ENCODE measurements around the gene TNS4. TPM values are rescaled to one million over a fixed set of nuclear protein-coding genes. Genes with fewer than 3 reads are reported as not detected.

TNS4 gene
- total RNA-seq, 2 experiments from 2014 or later, result 0.22 to 0.97 TPM

DNA sequence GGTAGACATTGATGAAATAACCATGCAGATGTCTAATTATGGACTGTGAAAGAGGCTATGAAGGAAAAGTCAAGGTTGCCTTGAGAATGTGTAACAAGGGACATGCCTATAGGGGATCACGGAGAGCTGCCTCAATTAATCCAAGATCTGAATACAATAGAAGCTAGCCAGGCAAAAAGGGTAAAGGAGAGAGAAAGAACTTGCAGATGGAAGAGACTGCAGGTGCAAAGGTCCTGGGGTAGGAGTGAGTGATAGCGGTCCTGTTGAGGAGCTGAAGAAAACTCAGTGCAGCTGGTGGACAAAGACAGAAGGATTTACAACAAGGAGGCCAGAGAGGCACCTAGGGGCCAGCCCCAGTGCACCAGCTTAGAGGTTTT is 15.9 kb upstream of the TNS4 start:
- Histone ChIP-seq H3K36me3 (ENCODE audit: insufficient read depth, low read length) (no peaks in the 10 kb centered on the region), H3K27ac (ENCODE audit: low read depth, low read length, poor library complexity, severe bottlenecking) (peak overlapping the region; percentile 79), H3K4me3 (ENCODE audit: low read depth, low read length, poor library complexity, severe bottlenecking) (peak overlapping the region; percentile 55), H3K4me1 (ENCODE audit: insufficient read depth, low read length, poor library complexity, severe bottlenecking) (peaks cover 37% of the 10 kb centered on the region), H2AFZ (ENCODE audit: low read length) (no peak overlapping the region; the same call in 1 of the 2 replicates), H3K79me2 (ENCODE audit: insufficient read depth, low read depth, low read length) (no peaks in the 10 kb centered on the region), H3K9me3 (ENCODE audit: low read length) (no peaks in the 10 kb centered on the region), H4K20me1 (ENCODE audit: insufficient read depth, low read length) (no peaks in the 10 kb centered on the region), H3K9me2 (ENCODE audit: insufficient read depth, low read length) (no peaks in the 10 kb centered on the region), H3K4me2 (ENCODE audit: low read length) (peak overlapping the region; percentile 90)
- POLR2A ChIA-PET, result no interaction called here
- TF ChIP-seq CTCF (conservative IDR thresholded peaks at IDR 0.05; ENCODE audit: low read length) (no peak), EZH2phosphoT487 (IDR thresholded peaks at IDR 0.05; ENCODE audit: borderline replicate concordance, low read depth, low read length) (no peak)
- intact Hi-C loops (cut with micrococcal nuclease; ENCODE audit: unreplicated experiment), result no loop called here
- no TSS peak for BruUV-seq (replicated peaks)
- DNase-seq (ENCODE audit: low spot score), result peak; percentile 16
- CTCF ChIA-PET (ENCODE audit: unreplicated experiment), result interaction anchor here (1.0 kb wide), 1 partner anchor 101 kb away, joined by 3 read pairs; no protein-coding TSS in a partner anchor

- TF ChIP-seq EZH2phosphoT487 (IDR thresholded peaks at IDR 0.05; ENCODE audit: borderline replicate concordance, low read depth, low read length) (no peak), CTCF (conservative IDR thresholded peaks at IDR 0.05; ENCODE audit: low read length) (no peak)
- peak overlapping the region; percentile 55 for H3K4me3 ChIP-seq (ENCODE audit: low read depth, low read length, poor library complexity, severe bottlenecking)
- intact Hi-C loops (cut with micrococcal nuclease; ENCODE audit: unreplicated experiment), result no loop called here
- no TSS peak for BruUV-seq (replicated peaks)
- POLR2A ChIA-PET, result no interaction called here
- H3K27ac ChIP-seq (ENCODE audit: low read depth, low read length, poor library complexity, severe bottlenecking), result peak overlapping the region; percentile 79
- no peaks in the 10 kb centered on the region for H3K9me3 ChIP-seq (ENCODE audit: low read length)
- no peaks in the 10 kb centered on the region for H3K79me2 ChIP-seq (ENCODE audit: insufficient read depth, low read depth, low read length)
- H2AFZ ChIP-seq (ENCODE audit: low read length), result no peak overlapping the region; the same call in 1 of the 2 replicates
- H3K9me2 ChIP-seq (ENCODE audit: insufficient read depth, low read length), result no peaks in the 10 kb centered on the region
- no peaks in the 10 kb centered on the region for H3K36me3 ChIP-seq (ENCODE audit: insufficient read depth, low read length)
- peak overlapping the region; percentile 90 for H3K4me2 ChIP-seq (ENCODE audit: low read length)
- CTCF ChIA-PET (ENCODE audit: unreplicated experiment), result interaction anchor here (0.5 to 1.0 kb wide), 2 partner anchors 41 to 101 kb away, joined by 3 to 7 read pairs; no protein-coding TSS in a partner anchor
- peak; percentile 90 for DNase-seq (ENCODE audit: low spot score)
- H3K4me1 ChIP-seq (ENCODE audit: insufficient read depth, low read length, poor library complexity, severe bottlenecking), result peaks cover 37% of the 10 kb centered on the region
- H4K20me1 ChIP-seq (ENCODE audit: insufficient read depth, low read length), result no peaks in the 10 kb centered on the region
Observed at GRCh38 chr17:40516581-40517285, 15.3 kb upstream of the TNS4 start.

GRCh38 chr17:40515491-40516041 is 14.1 kb upstream of the TNS4 start:
- H3K4me2 ChIP-seq (ENCODE audit: low read length), result peak overlapping the region; percentile 90
- no peak overlapping the region for H2AFZ ChIP-seq (ENCODE audit: low read length)
- ChIA-PET POLR2A (interaction anchor here (0.6 kb wide), 1 partner anchor 38 kb away, joined by 3 read pairs; no protein-coding TSS in a partner anchor), CTCF (ENCODE audit: unreplicated experiment) (no interaction called here)
- TF ChIP-seq CTCF (conservative IDR thresholded peaks at IDR 0.05; ENCODE audit: low read length) (no peak), EZH2phosphoT487 (IDR thresholded peaks at IDR 0.05; ENCODE audit: borderline replicate concordance, low read depth, low read length) (no peak)
- H3K27ac ChIP-seq (ENCODE audit: low read depth, low read length, poor library complexity, severe bottlenecking), result no peak overlapping the region
- H3K4me1 ChIP-seq (ENCODE audit: insufficient read depth, low read length, poor library complexity, severe bottlenecking), result peaks cover 37% of the 10 kb centered on the region
- no peaks in the 10 kb centered on the region for H4K20me1 ChIP-seq (ENCODE audit: insufficient read depth, low read length)
- H3K36me3 ChIP-seq (ENCODE audit: insufficient read depth, low read length), result no peaks in the 10 kb centered on the region
- H3K9me3 ChIP-seq (ENCODE audit: low read length), result no peaks in the 10 kb centered on the region
- peak; percentile 16 for DNase-seq (ENCODE audit: low spot score)
- H3K79me2 ChIP-seq (ENCODE audit: insufficient read depth, low read depth, low read length), result no peaks in the 10 kb centered on the region
- BruUV-seq (replicated peaks), result no TSS peak
- intact Hi-C loops (cut with micrococcal nuclease; ENCODE audit: unreplicated experiment), result no loop called here
- H3K4me3 ChIP-seq (ENCODE audit: low read depth, low read length, poor library complexity, severe bottlenecking), result no peak overlapping the region
- no peaks in the 10 kb centered on the region for H3K9me2 ChIP-seq (ENCODE audit: insufficient read depth, low read length)
